Astrocyte (in vitro differentiated cells and primary cell): ENCODE measurements around the gene PPP2R2C.

Experiments used
- EZH2 ChIP-seq: IDR thresholded peaks from 2 replicates; pipeline ENCODE4 v1.6.1; 2012; ENCODE audit warnings: mild to moderate bottlenecking, low read length, inconsistent platforms; ENCODE audit not compliant: insufficient read depth
- TF ChIP-seq, protein P1 (sequence below): IDR thresholded peaks from 2 replicates; pipeline ENCODE4 v1.5.1; 2011; ENCODE audit warnings: low read depth, mild to moderate bottlenecking, inconsistent platforms, low read length, moderate library complexity; ENCODE audit not compliant: insufficient read depth

DNA sequence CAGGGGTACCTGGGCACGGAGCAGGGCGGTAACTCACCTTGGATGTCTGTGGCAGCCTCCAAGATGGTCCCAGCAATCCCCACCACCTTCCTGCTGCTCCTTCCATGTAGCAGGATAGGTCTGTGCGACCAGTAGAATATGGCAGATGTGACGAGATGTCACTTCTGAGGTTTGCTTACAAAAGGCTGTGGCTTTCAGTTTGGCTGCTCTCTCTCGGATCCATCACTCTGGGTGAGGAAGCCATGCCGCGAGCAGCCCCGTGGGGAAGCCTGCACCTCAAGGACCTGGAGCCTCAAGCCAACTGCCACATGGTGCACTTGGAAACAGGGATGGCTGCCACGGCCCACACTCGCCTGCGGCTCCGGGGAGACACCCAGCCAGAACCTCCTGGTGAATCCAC is 165.2 kb downstream of the PPP2R2C start:
- TF ChIP-seq, protein P1, sequence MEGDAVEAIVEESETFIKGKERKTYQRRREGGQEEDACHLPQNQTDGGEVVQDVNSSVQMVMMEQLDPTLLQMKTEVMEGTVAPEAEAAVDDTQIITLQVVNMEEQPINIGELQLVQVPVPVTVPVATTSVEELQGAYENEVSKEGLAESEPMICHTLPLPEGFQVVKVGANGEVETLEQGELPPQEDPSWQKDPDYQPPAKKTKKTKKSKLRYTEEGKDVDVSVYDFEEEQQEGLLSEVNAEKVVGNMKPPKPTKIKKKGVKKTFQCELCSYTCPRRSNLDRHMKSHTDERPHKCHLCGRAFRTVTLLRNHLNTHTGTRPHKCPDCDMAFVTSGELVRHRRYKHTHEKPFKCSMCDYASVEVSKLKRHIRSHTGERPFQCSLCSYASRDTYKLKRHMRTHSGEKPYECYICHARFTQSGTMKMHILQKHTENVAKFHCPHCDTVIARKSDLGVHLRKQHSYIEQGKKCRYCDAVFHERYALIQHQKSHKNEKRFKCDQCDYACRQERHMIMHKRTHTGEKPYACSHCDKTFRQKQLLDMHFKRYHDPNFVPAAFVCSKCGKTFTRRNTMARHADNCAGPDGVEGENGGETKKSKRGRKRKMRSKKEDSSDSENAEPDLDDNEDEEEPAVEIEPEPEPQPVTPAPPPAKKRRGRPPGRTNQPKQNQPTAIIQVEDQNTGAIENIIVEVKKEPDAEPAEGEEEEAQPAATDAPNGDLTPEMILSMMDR: no peak
- no peak for TF ChIP-seq EZH2
